ENCODE measurements around the gene BTBD9. TPM values are rescaled to one million over a fixed set of nuclear protein-coding genes. Genes with fewer than 3 reads are reported as not detected.

The BTBD9 gene
- polyA plus RNA-seq, 1 donor from 2014 or later: 15.2 TPM

- Mint-ChIP-seq H3K9me3 (peaks cover 0 to 2% (median 0%) of the 10 kb centered on the region in 3 donors), H3K27me3 (no peaks in the 10 kb centered on the region), H3K4me3 (no peak overlapping the region), H3K27ac (no peak overlapping the region), H3K4me1 (peaks cover 28 to 34% (median 29%) of the 10 kb centered on the region in 3 donors), H3K36me3 (peaks cover 7% of the 10 kb centered on the region)
Observed at GRCh38 chr6:38671885-38672467, 32.2 kb upstream of the BTBD9 start.

- Mint-ChIP-seq H3K9me3 (no peaks in the 10 kb centered on the region), H3K4me3 (no peak overlapping the region), H3K4me1 (no peaks in the 10 kb centered on the region), H3K27ac (no peak overlapping the region), H3K27me3 (no peaks in the 10 kb centered on the region), H3K36me3 (peaks cover 2% of the 10 kb centered on the region)
Observed at GRCh38 chr6:38658418-38659167, 18.9 kb upstream of the BTBD9 start.

- Mint-ChIP-seq H3K4me1 (no peaks in the 10 kb centered on the region), H3K9me3 (no peaks in the 10 kb centered on the region), H3K36me3 (peaks cover 2% of the 10 kb centered on the region), H3K4me3 (no peak overlapping the region), H3K27ac (no peak overlapping the region), H3K27me3 (no peaks in the 10 kb centered on the region)
Observed at GRCh38 chr6:38656896-38657295, 17.2 kb upstream of the BTBD9 start.

GRCh38 chr6:38654263-38654662, 14.5 kb upstream of the BTBD9 start:
- no peak overlapping the region for H3K4me3 Mint-ChIP-seq
- peaks cover 0 to 4% (median 4%) of the 10 kb centered on the region in 3 donors for H3K9me3 Mint-ChIP-seq
- no peaks in the 10 kb centered on the region for H3K27me3 Mint-ChIP-seq
- H3K36me3 Mint-ChIP-seq: peaks cover 1% of the 10 kb centered on the region
- no peak overlapping the region for H3K27ac Mint-ChIP-seq
- peaks cover 0 to 3% (median 2%) of the 10 kb centered on the region in 3 donors for H3K4me1 Mint-ChIP-seq

- H3K27me3 Mint-ChIP-seq: no peaks in the 10 kb centered on the region
- H3K4me3 Mint-ChIP-seq: no peak overlapping the region
- peaks cover 0 to 5% (median 3%) of the 10 kb centered on the region in 3 donors for H3K4me1 Mint-ChIP-seq
- H3K36me3 Mint-ChIP-seq: peaks cover 5% of the 10 kb centered on the region
- H3K9me3 Mint-ChIP-seq: peaks cover 0 to 4% (median 4%) of the 10 kb centered on the region in 3 donors
- no peak overlapping the region for H3K27ac Mint-ChIP-seq
Observed at GRCh38 chr6:38651121-38651784, 11.5 kb upstream of the BTBD9 start.

GRCh38 chr6:38650207-38650752, 10.6 kb upstream of the BTBD9 start:
- H3K9me3 Mint-ChIP-seq: peaks cover 0 to 4% (median 4%) of the 10 kb centered on the region in 3 donors
- H3K4me1 Mint-ChIP-seq: peaks cover 0 to 5% (median 3%) of the 10 kb centered on the region in 3 donors
- no peak overlapping the region for H3K27ac Mint-ChIP-seq
- peaks cover 5% of the 10 kb centered on the region for H3K36me3 Mint-ChIP-seq
- no peaks in the 10 kb centered on the region for H3K27me3 Mint-ChIP-seq
- no peak overlapping the region for H3K4me3 Mint-ChIP-seq

- H3K27me3 Mint-ChIP-seq: no peaks in the 10 kb centered on the region
- peaks cover 0 to 4% (median 4%) of the 10 kb centered on the region in 3 donors for H3K9me3 Mint-ChIP-seq
- peaks cover 5% of the 10 kb centered on the region for H3K36me3 Mint-ChIP-seq
- H3K4me3 Mint-ChIP-seq: no peak overlapping the region
- H3K4me1 Mint-ChIP-seq: peaks cover 1 to 5% (median 3%) of the 10 kb centered on the region in 3 donors
- no peak overlapping the region for H3K27ac Mint-ChIP-seq
Observed at GRCh38 chr6:38649744-38650143, 10.0 kb upstream of the BTBD9 start.

GRCh38 chr6:38648629-38649028, 8.9 kb upstream of the BTBD9 start:
- Mint-ChIP-seq H3K4me3 (no peak overlapping the region), H3K36me3 (peaks cover 5% of the 10 kb centered on the region), H3K27me3 (no peaks in the 10 kb centered on the region), H3K9me3 (peaks cover 0 to 4% (median 4%) of the 10 kb centered on the region in 3 donors), H3K4me1 (peaks cover 3 to 5% (median 4%) of the 10 kb centered on the region in 3 donors), H3K27ac (no peak overlapping the region)

GRCh38 chr6:38646166-38646878, 6.6 kb upstream of the BTBD9 start:
- H3K27ac Mint-ChIP-seq: no peak overlapping the region
- peaks cover 9% of the 10 kb centered on the region for H3K36me3 Mint-ChIP-seq
- H3K9me3 Mint-ChIP-seq: peaks cover 0 to 4% (median 3%) of the 10 kb centered on the region in 3 donors
- H3K4me1 Mint-ChIP-seq: peaks cover 9 to 13% (median 10%) of the 10 kb centered on the region in 3 donors
- H3K27me3 Mint-ChIP-seq: no peaks in the 10 kb centered on the region
- H3K4me3 Mint-ChIP-seq: no peak overlapping the region

- Mint-ChIP-seq H3K27ac (no peak overlapping the region), H3K4me1 (peaks cover 13 to 17% (median 15%) of the 10 kb centered on the region in 3 donors), H3K27me3 (no peaks in the 10 kb centered on the region), H3K36me3 (peaks cover 7% of the 10 kb centered on the region), H3K9me3 (no peaks in the 10 kb centered on the region), H3K4me3 (peak overlapping the region in 1 of 4 donors; percentile 34)
Observed at GRCh38 chr6:38644951-38645350, 5.2 kb upstream of the BTBD9 start.

GRCh38 chr6:38640216-38640909, 634 bp upstream of the BTBD9 start:
- Mint-ChIP-seq H3K9me3 (no peaks in the 10 kb centered on the region), H3K4me3 (peak overlapping the region; percentile 60 to 97 (median 92)), H3K4me1 (peaks cover 32 to 35% (median 32%) of the 10 kb centered on the region in 3 donors), H3K27me3 (no peaks in the 10 kb centered on the region), H3K36me3 (peaks cover 3% of the 10 kb centered on the region), H3K27ac (peak overlapping the region; percentile 69 to 98 (median 96))

GRCh38 chr6:38638941-38639497, 710 bp downstream of the BTBD9 start:
- H3K9me3 Mint-ChIP-seq: no peaks in the 10 kb centered on the region
- peaks cover 3% of the 10 kb centered on the region for H3K36me3 Mint-ChIP-seq
- peak overlapping the region; percentile 69 to 98 (median 96) for H3K27ac Mint-ChIP-seq
- H3K27me3 Mint-ChIP-seq: no peaks in the 10 kb centered on the region
- peak overlapping the region; percentile 60 to 97 (median 92) for H3K4me3 Mint-ChIP-seq
- H3K4me1 Mint-ChIP-seq: peaks cover 28 to 36% (median 32%) of the 10 kb centered on the region in 3 donors

GRCh38 chr6:38637756-38638155, 2.0 kb downstream of the BTBD9 start:
- H3K4me3 Mint-ChIP-seq: peak overlapping the region in 2 of 4 donors; percentile 6 to 60

GRCh38 chr6:38636027-38636426, 3.7 kb downstream of the BTBD9 start:
- Mint-ChIP-seq H3K27me3 (no peaks in the 10 kb centered on the region), H3K4me1 (peaks cover 19 to 30% (median 26%) of the 10 kb centered on the region in 3 donors), H3K4me3 (no peak overlapping the region), H3K27ac (no peak overlapping the region), H3K9me3 (peaks cover 0 to 4% (median 0%) of the 10 kb centered on the region in 3 donors), H3K36me3 (no peaks in the 10 kb centered on the region)

More at GRCh38 chr6:38637756-38638155, 2.0 kb downstream of the BTBD9 start:
- Mint-ChIP-seq H3K27me3 (no peaks in the 10 kb centered on the region), H3K9me3 (no peaks in the 10 kb centered on the region), H3K27ac (peak overlapping the region in 2 of 3 donors; percentile 64 to 69), H3K4me1 (peaks cover 28 to 35% (median 32%) of the 10 kb centered on the region in 3 donors), H3K36me3 (peaks cover 3% of the 10 kb centered on the region)

All from IgD-negative memory B cell (primary cell).